GM12865 (cell line): ENCODE results near the gene SAP130.

Experiments
- DNase-seq: peaks from one replicate; pipeline ENCODE4 v3.0.0; 2010; ENCODE audit warnings: low read depth
- H3K4me3 ChIP-seq: 2 replicates; pipeline ENCODE4 v1.5.1; 2011; ENCODE audit warnings: mild to moderate bottlenecking, low read depth, low read length, control low read depth
- CTCF ChIP-seq: IDR thresholded peaks from 2 replicates; pipeline ENCODE4 v1.5.1; 2011; ENCODE audit warnings: low read length, control low read depth, low read depth, inconsistent platforms; ENCODE audit not compliant: insufficient read depth; ENCODE audit errors: missing control alignments

SAP130 gene

GRCh38 chr2:127893033-127893432 is 134.8 kb downstream of the SAP130 start:
- peak; percentile 46 for DNase-seq
- no peak for TF ChIP-seq CTCF
- no peak overlapping the region for H3K4me3 ChIP-seq

GRCh38 chr2:127891811-127892210 is 136.0 kb downstream of the SAP130 start:
- DNase-seq: no peak
- TF ChIP-seq CTCF: no peak
- H3K4me3 ChIP-seq: no peak overlapping the region
